B cell (primary cell): Measurements from ENCODE around the gene CD96. TPM values are rescaled to one million over a fixed set of nuclear protein-coding genes. Genes with fewer than 3 reads are reported as not detected.

Source experiments
- ATAC-seq: fragments of 200-7000 bp; cut with Tn5 transposase; one replicate; pipeline ENCODE4 v1.10.0; 2021; ENCODE audit warnings: low read depth, mild to moderate bottlenecking, moderate number of reproducible peaks, moderate library complexity
- CTCF ChIA-PET: fragments of 350-600 bp; sonication (Branson Sonifier 250); formaldehyde crosslinking; loops from one replicate; lab custom pipeline; 2021; ENCODE audit warnings: antibody characterized with exemption, inconsistent platforms; lab: Charles Lee
- POLR2A ChIA-PET: fragments of 350-600 bp; sonication (Branson Sonifier 250); formaldehyde crosslinking; loops from one replicate; lab custom pipeline; 2021; ENCODE audit warnings: antibody characterized with exemption; lab: Charles Lee
- DNase-seq: peaks from one replicate; pipeline ENCODE4 v3.0.0; 2013
- H2AFZ ChIP-seq: 2 replicates; pipeline ENCODE4 v1.6.1; 2012; ENCODE audit warnings: mild to moderate bottlenecking, low read depth, low read length; ENCODE audit not compliant: insufficient read depth, poor library complexity, severe bottlenecking
- H3K27ac ChIP-seq, 2 donors: 1 replicate in 1 of 2; 2 replicates in 1 of 2; pipeline ENCODE4 v1.5.1; 2012 to 2013; ENCODE audit warnings: low read length in 2 of 2, mild to moderate bottlenecking in 2 of 2, moderate library complexity in 1 of 2
- H3K27me3 ChIP-seq, 4 experiments: fragments of 200-600 bp in 1 of 4; sonication (generic) in 1 of 4; replicated peaks in 1 of 4; 1 replicate in 2 of 4; 2 replicates in 2 of 4; pipeline versions ENCODE4 v1.6.1 to v1.7.0; 2013 to 2016; ENCODE audit warnings: low read length in 3 of 4, mild to moderate bottlenecking in 2 of 4, mixed read lengths in 1 of 4, moderate library complexity in 1 of 4; ENCODE audit not compliant: insufficient read depth in 4 of 4, control insufficient read depth in 3 of 4; ENCODE audit errors: control extremely low read depth in 1 of 4
- H3K36me3 ChIP-seq, 2 experiments: replicated peaks in 1 of 2; 1 replicate in 1 of 2; 2 replicates in 1 of 2; pipeline versions ENCODE4 v1.6.1 to v1.7.1; 2013; ENCODE audit warnings: low read length in 1 of 2; ENCODE audit not compliant: insufficient read depth in 2 of 2, control insufficient read depth in 1 of 2; ENCODE audit errors: control extremely low read depth in 1 of 2, extremely low read depth in 1 of 2
- H3K4me1 ChIP-seq, 2 donors: fragments of 200-600 bp in 1 of 2; sonication (generic) in 1 of 2; 1 replicate in 1 of 2; 2 replicates in 1 of 2; pipeline versions ENCODE4 v1.5.1 to v1.6.1; 2013 to 2017; ENCODE audit warnings: low read length in 2 of 2; ENCODE audit not compliant: control insufficient read depth in 2 of 2, insufficient read depth in 2 of 2
- H3K4me2 ChIP-seq: replicated peaks from 2 replicates; pipeline ENCODE3; 2012; ENCODE audit warnings: mild to moderate bottlenecking, low read depth, low read length; ENCODE audit not compliant: poor library complexity, severe bottlenecking
- H3K4me3 ChIP-seq, 5 experiments: fragments of 200-600 bp in 1 of 5; sonication (generic) in 1 of 5; 1 replicate in 3 of 5; 2 replicates in 2 of 5; pipeline versions ENCODE4 v1.5.1 to v1.7.0; 2011 to 2016; ENCODE audit warnings: low read length in 4 of 5, mild to moderate bottlenecking in 4 of 5, low read depth in 2 of 5, control low read depth in 1 of 5, moderate library complexity in 1 of 5; ENCODE audit not compliant: insufficient read depth in 1 of 5; ENCODE audit errors: control extremely low read depth in 1 of 5, extremely low read depth in 1 of 5
- H3K79me2 ChIP-seq: fragments of 200-600 bp; sonication (generic); one replicate; pipeline ENCODE4 v1.6.0; 2016; ENCODE audit warnings: low read length; ENCODE audit not compliant: control insufficient read depth, insufficient read depth
- H3K9ac ChIP-seq: fragments of 200-600 bp; sonication (generic); 2 replicates; pipeline ENCODE4 v1.6.1; 2017; ENCODE audit warnings: mild to moderate bottlenecking, low read length, moderate library complexity
- H3K9me3 ChIP-seq, 3 donors: one replicate each; pipeline versions ENCODE4 v1.6.1 to v1.7.1; 2013; ENCODE audit warnings: low read length in 2 of 3; ENCODE audit not compliant: control insufficient read depth in 2 of 3, insufficient read depth in 1 of 3; ENCODE audit errors: control extremely low read depth in 1 of 3
- H4K20me1 ChIP-seq: 2 replicates; pipeline ENCODE4 v1.6.0; 2012; ENCODE audit warnings: mild to moderate bottlenecking, low read length; ENCODE audit not compliant: insufficient read depth, control insufficient read depth, poor library complexity, severe bottlenecking
- H3K27ac Mint-ChIP-seq: one replicate; pipeline ENCODE4 v1.8.0; 2021; ENCODE audit warnings: mixed read lengths
- H3K27me3 Mint-ChIP-seq: one replicate; pipeline ENCODE4 v1.8.0; 2021; ENCODE audit warnings: mixed read lengths
- H3K4me1 Mint-ChIP-seq: one replicate; pipeline ENCODE4 v1.8.0; 2021; ENCODE audit warnings: mixed read lengths
- H3K4me3 Mint-ChIP-seq: one replicate; pipeline ENCODE4 v1.8.0; 2021; ENCODE audit warnings: mixed read lengths
- H3K9me3 Mint-ChIP-seq: one replicate; pipeline ENCODE4 v1.8.0; 2022; ENCODE audit warnings: mixed read lengths; ENCODE audit not compliant: insufficient read depth
- CTCF ChIP-seq: fragments of 200-600 bp; IDR thresholded peaks from one replicate; pipeline ENCODE4 v1.8.0; 2022; ENCODE audit warnings: antibody characterized with exemption, mild to moderate bottlenecking
- EZH2 ChIP-seq: IDR thresholded peaks from 2 replicates; pipeline ENCODE4 v1.6.1; 2012; ENCODE audit warnings: borderline replicate concordance, low read depth, mild to moderate bottlenecking, moderate library complexity, low read length; ENCODE audit not compliant: insufficient read depth, poor library complexity, severe bottlenecking
- WGBS: methylation state at CpG from one replicate; pipeline ENCODE4 v1.1.5; 2013; ENCODE audit warnings: missing lambda C conversion rate; ENCODE audit not compliant: insufficient coverage; 5-methylcytosine and 5-hydroxymethylcytosine counted together
- intact Hi-C: fragments of 100-400 bp; cut with micrococcal nuclease; formaldehyde crosslinking; loops from one replicate; pipeline ENCODE4 v1.10.0; 2022
- polyA plus RNA-seq: library from polyadenylated mRNA; depleted of rRNA; stranded (reverse); fragments of >200 nt; gene quantifications from 2 replicates; pipeline ENCODE4 v1.2.3, GENCODE V29; 2012
- total RNA-seq, 2 donors: library from RNA; stranded (reverse); fragments of 120-200 nt in 1 of 2; gene quantifications; 1 replicate in 1 of 2; 2 replicates in 1 of 2; pipeline versions ENCODE4 v1.2.3 to v1.2.4, GENCODE V29; 2013 to 2022

Gene CD96
- total and polyA plus RNA-seq, 2 donors (not counting 1 experiment from before 2014, with no cell fraction given), result 21.4 to 56.2 TPM

- no peak overlapping the region for H3K4me2 ChIP-seq
- H3K9me3 ChIP-seq, result no peaks in the 10 kb centered on the region
- intact Hi-C loops, result no loop called here
- Mint-ChIP-seq H3K4me3 (no peak overlapping the region), H3K27ac (no peak overlapping the region), H3K27me3 (peaks cover 3% of the 10 kb centered on the region), H3K4me1 (peaks cover 22% of the 10 kb centered on the region), H3K9me3 (peaks cover 4% of the 10 kb centered on the region)
- POLR2A ChIA-PET, result no interaction called here
- no peaks in the 10 kb centered on the region for H3K79me2 ChIP-seq
- H3K4me1 ChIP-seq, result peaks cover 0 to 27% of the 10 kb centered on the region in 2 donors
- CTCF ChIA-PET, result interaction anchor here (1.2 kb wide), 1 partner anchor 9 kb away, joined by 8 read pairs; no protein-coding TSS in a partner anchor
- no peaks in the 10 kb centered on the region for H3K36me3 ChIP-seq
- H3K4me3 ChIP-seq, result no peak overlapping the region
- H3K9ac ChIP-seq, result no peak overlapping the region
- no peaks in the 10 kb centered on the region for H4K20me1 ChIP-seq
- ATAC-seq (no peak), DNase-seq (peak; percentile 1)
- no peaks in the 10 kb centered on the region for H3K27me3 ChIP-seq
- TF ChIP-seq EZH2 (no peak), CTCF (no peak)
- H3K27ac ChIP-seq, result no peak overlapping the region
- H2AFZ ChIP-seq, result no peak overlapping the region
- 100% methylated on average over 1 of the region's 4 CpGs for WGBS
Observed at GRCh38 chr3:111531446-111531845, 10.6 kb upstream of the CD96 start.

GRCh38 chr3:111534701-111535100 lies 7.3 kb upstream of the CD96 start:
- H4K20me1 ChIP-seq, result no peaks in the 10 kb centered on the region
- ATAC-seq (no peak), DNase-seq (peak; percentile 1)
- H3K27ac ChIP-seq, result no peak overlapping the region
- WGBS, result 75% methylated on average over 2 of the region's 4 CpGs
- TF ChIP-seq EZH2 (no peak), CTCF (no peak)
- no peak overlapping the region for H3K4me3 ChIP-seq
- no peaks in the 10 kb centered on the region for H3K27me3 ChIP-seq
- Mint-ChIP-seq H3K4me1 (peaks cover 37% of the 10 kb centered on the region), H3K27ac (no peak overlapping the region), H3K4me3 (no peak overlapping the region), H3K27me3 (no peaks in the 10 kb centered on the region), H3K9me3 (peaks cover 4% of the 10 kb centered on the region)
- H3K36me3 ChIP-seq, result no peaks in the 10 kb centered on the region
- H3K9ac ChIP-seq, result no peak overlapping the region
- intact Hi-C loops, result loop anchor here (5.0 kb wide), 2 partner anchors 797 to 1222 kb away; no protein-coding TSS in a partner anchor
- CTCF ChIA-PET, result interaction anchor here (1.6 kb wide), 1 partner anchor 13 kb away, joined by 3 read pairs; no protein-coding TSS in a partner anchor
- H2AFZ ChIP-seq, result no peak overlapping the region
- H3K4me1 ChIP-seq, result peaks cover 15 to 42% of the 10 kb centered on the region in 2 donors
- H3K9me3 ChIP-seq, result no peaks in the 10 kb centered on the region
- no peak overlapping the region for H3K4me2 ChIP-seq
- POLR2A ChIA-PET, result no interaction called here
- no peaks in the 10 kb centered on the region for H3K79me2 ChIP-seq
